H9 (cell line): ENCODE data around the gene PLCL1. TPM values are rescaled to one million over a fixed set of nuclear protein-coding genes. Genes with fewer than 3 reads are reported as not detected.

Experiments used
- DNase-seq: peaks from one replicate; pipeline ENCODE4 v3.0.0-alpha.2; 2017
- H2AFZ ChIP-seq: one replicate; pipeline ENCODE4 v1.6.1; 2013; ENCODE audit warnings: mild to moderate bottlenecking, low read length, control low read depth, moderate library complexity
- H2AK5ac ChIP-seq: 2 replicates; pipeline ENCODE4 v1.6.1; 2013; ENCODE audit warnings: low read length, control low read depth, mixed read lengths; ENCODE audit not compliant: insufficient read length
- H2BK120ac ChIP-seq: one replicate; pipeline ENCODE4 v1.6.1; 2013; ENCODE audit warnings: low read depth, mild to moderate bottlenecking, low read length, control low read depth, inconsistent platforms; ENCODE audit not compliant: poor library complexity, severe bottlenecking
- H2BK12ac ChIP-seq: 2 replicates; pipeline ENCODE4 v1.6.1; 2013; ENCODE audit warnings: low read length, control low read depth, mixed read lengths, low read depth; ENCODE audit not compliant: insufficient read length
- H2BK15ac ChIP-seq: 2 replicates; pipeline ENCODE4 v1.6.1; 2013; ENCODE audit warnings: low read depth, low read length, control low read depth
- H2BK20ac ChIP-seq: one replicate; pipeline ENCODE4 v1.6.1; 2013; ENCODE audit warnings: low read depth, mild to moderate bottlenecking, low read length, control low read depth, inconsistent platforms; ENCODE audit not compliant: poor library complexity, severe bottlenecking
- H2BK5ac ChIP-seq: 2 replicates; pipeline ENCODE4 v1.6.1; 2013; ENCODE audit warnings: low read length, control low read depth, mixed read lengths; ENCODE audit not compliant: insufficient read length
- H3K14ac ChIP-seq: 2 replicates; pipeline ENCODE4 v1.6.1; 2013; ENCODE audit warnings: low read length, control low read depth; ENCODE audit not compliant: insufficient read depth
- H3K18ac ChIP-seq: 2 replicates; pipeline ENCODE4 v1.6.1; 2013; ENCODE audit warnings: low read depth, mild to moderate bottlenecking, mixed read lengths, low read length, control low read depth; ENCODE audit not compliant: insufficient read length
- H3K23ac ChIP-seq: 2 replicates; pipeline ENCODE4 v1.6.1; 2013; ENCODE audit warnings: low read length, control low read depth, mixed read lengths, low read depth; ENCODE audit not compliant: insufficient read length
- H3K23me2 ChIP-seq: 2 replicates; pipeline ENCODE4 v1.6.1; 2013; ENCODE audit warnings: low read depth, mild to moderate bottlenecking, mixed read lengths, low read length, control low read depth; ENCODE audit not compliant: insufficient read length, poor library complexity, severe bottlenecking
- H3K27ac ChIP-seq: 2 replicates; pipeline ENCODE4 v1.5.1; 2013; ENCODE audit warnings: low read length, control low read depth, mixed read lengths, low read depth; ENCODE audit not compliant: insufficient read length
- H3K27me3 ChIP-seq: 2 replicates; pipeline ENCODE4 v1.6.1; 2013; ENCODE audit warnings: low read length, control low read depth, inconsistent platforms; ENCODE audit not compliant: insufficient read depth
- H3K4ac ChIP-seq: 2 replicates; pipeline ENCODE4 v1.6.1; 2013; ENCODE audit warnings: low read depth, mild to moderate bottlenecking, control low read depth, inconsistent platforms, low read length, moderate library complexity
- H3K4me1 ChIP-seq: 2 replicates; pipeline ENCODE4 v1.6.1; 2013; ENCODE audit warnings: low read length, control low read depth, inconsistent platforms; ENCODE audit not compliant: insufficient read depth
- H3K4me2 ChIP-seq: 2 replicates; pipeline ENCODE4 v1.6.1; 2013; ENCODE audit warnings: low read length, control low read depth, mixed read lengths; ENCODE audit not compliant: insufficient read length, insufficient read depth
- H3K56ac ChIP-seq: 2 replicates; pipeline ENCODE4 v1.6.1; 2013; ENCODE audit warnings: low read depth, mild to moderate bottlenecking, mixed read lengths, low read length, control low read depth; ENCODE audit not compliant: insufficient read length
- H3K79me1 ChIP-seq: 2 replicates; pipeline ENCODE4 v1.6.1; 2013; ENCODE audit warnings: low read depth, mild to moderate bottlenecking, moderate library complexity, low read length, control low read depth, inconsistent platforms; ENCODE audit not compliant: insufficient read depth, poor library complexity, severe bottlenecking
- H3K79me2 ChIP-seq: 2 replicates; pipeline ENCODE4 v1.6.1; 2013; ENCODE audit warnings: low read length, control low read depth, inconsistent platforms; ENCODE audit not compliant: insufficient read depth
- H3K9ac ChIP-seq: 2 replicates; pipeline ENCODE4 v1.6.1; 2013; ENCODE audit warnings: low read length, control low read depth, mixed read lengths; ENCODE audit not compliant: insufficient read length; ENCODE audit errors: extremely low read depth
- H3K9me3 ChIP-seq: one replicate; pipeline ENCODE4 v1.6.1; 2013; ENCODE audit warnings: low read depth, low read length, inconsistent platforms; ENCODE audit not compliant: control insufficient read depth
- H3T11ph ChIP-seq: one replicate; pipeline ENCODE4 v1.6.1; 2013; ENCODE audit warnings: mild to moderate bottlenecking, low read length, control low read depth, inconsistent platforms
- H4K20me1 ChIP-seq: one replicate; pipeline ENCODE4 v1.6.1; 2013; ENCODE audit not compliant: control insufficient read depth, insufficient read length, insufficient read depth
- H4K5ac ChIP-seq: 2 replicates; pipeline ENCODE4 v1.6.1; 2013; ENCODE audit warnings: low read depth, mild to moderate bottlenecking, mixed read lengths, low read length, control low read depth; ENCODE audit not compliant: insufficient read length
- H4K8ac ChIP-seq: replicated peaks from 2 replicates; pipeline ENCODE4 v1.6.1; 2013; ENCODE audit warnings: low read length, control low read depth, mixed read lengths, low read depth; ENCODE audit not compliant: insufficient read length
- H4K91ac ChIP-seq: 2 replicates; pipeline ENCODE4 v1.6.1; 2013; ENCODE audit warnings: low read depth, mild to moderate bottlenecking, moderate library complexity, mixed read lengths, low read length, control low read depth; ENCODE audit not compliant: insufficient read length
- H3K27ac Mint-ChIP-seq, 3 experiments: 2 replicates in 2 of 3; 3 replicates in 1 of 3; pipeline ENCODE4 v1.8.0; 2020 to 2021; ENCODE audit warnings: mixed read lengths in 3 of 3, mild to moderate bottlenecking in 1 of 3, moderate library complexity in 1 of 3
- H3K27me3 Mint-ChIP-seq: 2 replicates; pipeline ENCODE4 v1.8.0; 2021; ENCODE audit warnings: low read depth, mild to moderate bottlenecking, moderate library complexity, mixed read lengths
- H3K36me3 Mint-ChIP-seq, 3 experiments: 2 replicates in 2 of 3; 3 replicates in 1 of 3; pipeline ENCODE4 v1.8.0; 2020 to 2021; ENCODE audit warnings: low read depth in 3 of 3, mixed read lengths in 3 of 3; ENCODE audit not compliant: insufficient read depth in 1 of 3
- H3K4me1 Mint-ChIP-seq, 2 experiments: 2 replicates each; pipeline ENCODE4 v1.8.0; 2020; ENCODE audit warnings: mixed read lengths in 2 of 2
- H3K4me3 Mint-ChIP-seq, 2 experiments: 2 replicates in 1 of 2; 3 replicates in 1 of 2; pipeline ENCODE4 v1.8.0; 2020 to 2021; ENCODE audit warnings: mild to moderate bottlenecking in 2 of 2, mixed read lengths in 2 of 2, moderate library complexity in 1 of 2
- H3K9me3 Mint-ChIP-seq, 2 experiments: 2 replicates in 1 of 2; 3 replicates in 1 of 2; pipeline ENCODE4 v1.8.0; 2020; ENCODE audit warnings: mild to moderate bottlenecking in 2 of 2, mixed read lengths in 2 of 2, moderate library complexity in 1 of 2
- whole genome bisulfite sequencing: extraction: QIAGEN DNeasy Blood & Tissue Kit; methylation state at CpG from one replicate; pipeline ENCODE4 v1.1.7; 2013; ENCODE audit warnings: missing lambda C conversion rate, low lambda C conversion rate, mixed read lengths; ENCODE audit not compliant: insufficient read length; ENCODE audit errors: extremely low coverage; 5-methylcytosine and 5-hydroxymethylcytosine counted together
- total RNA-seq: library from RNA; stranded (reverse); gene quantifications from 2 replicates; pipeline ENCODE4 v1.2.1, GENCODE V29; 2021
- TF ChIP-seq, protein P1 (sequence below): fragments of 200-600 bp; sonication (generic); conservative IDR thresholded peaks from 3 replicates; pipeline ENCODE4 v1.8.0; 2021; ENCODE audit warnings: antibody characterized with exemption, mild to moderate bottlenecking

PLCL1 gene
- total RNA-seq, 1 experiment from 2014 or later, result 0.04 TPM

DNA sequence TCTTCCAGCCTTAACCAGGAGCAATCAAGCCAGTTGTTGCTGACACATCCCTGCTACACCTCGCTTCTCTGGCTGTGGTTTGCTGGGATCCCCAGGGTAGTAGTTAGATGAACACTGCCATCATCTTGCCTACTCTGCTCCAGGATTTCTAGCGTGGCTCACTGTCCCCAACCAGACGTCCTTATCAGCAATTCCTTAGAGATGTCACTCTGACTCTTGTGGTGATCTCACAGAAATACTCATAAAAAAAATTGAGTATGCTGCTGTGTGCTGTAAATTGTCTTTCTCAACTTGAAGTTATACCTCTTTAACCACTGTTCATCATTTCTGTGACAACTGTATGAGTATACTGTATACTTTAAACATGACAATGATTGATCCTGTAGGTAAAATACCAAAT is 63.2 kb downstream of the PLCL1 start:
- H4K5ac ChIP-seq, result no peak overlapping the region
- no peak overlapping the region for H3K23ac ChIP-seq
- no peak overlapping the region for H2BK12ac ChIP-seq
- H3K27ac ChIP-seq, result no peak overlapping the region
- H3K9ac ChIP-seq, result no peak overlapping the region
- no peak overlapping the region for H3T11ph ChIP-seq
- no peak for DNase-seq
- no peak overlapping the region for H3K56ac ChIP-seq
- H3K79me2 ChIP-seq, result no peaks in the 10 kb centered on the region
- H2BK15ac ChIP-seq, result no peak overlapping the region
- no peaks in the 10 kb centered on the region for H3K79me1 ChIP-seq
- H2AK5ac ChIP-seq, result no peak overlapping the region
- Mint-ChIP-seq H3K4me3 (no peak overlapping the region), H3K27me3 (no peaks in the 10 kb centered on the region), H3K9me3 (no peaks in the 10 kb centered on the region), H3K27ac (peak overlapping the region in 1 of 3 experiments; percentile 16; a peak in 1 of 7 replicates), H3K4me1 (peaks cover 11 to 19% of the 10 kb centered on the region in 2 experiments; a peak in 3 of 4 replicates), H3K36me3 (no peaks in the 10 kb centered on the region)
- H3K4me1 ChIP-seq, result no peaks in the 10 kb centered on the region
- no peak overlapping the region for H3K18ac ChIP-seq
- H4K91ac ChIP-seq, result no peak overlapping the region
- H3K23me2 ChIP-seq, result no peaks in the 10 kb centered on the region
- H4K8ac ChIP-seq, result no peak overlapping the region
- H3K4me2 ChIP-seq, result no peak overlapping the region
- no peak overlapping the region for H3K4ac ChIP-seq
- H2BK5ac ChIP-seq, result no peak overlapping the region
- no peak overlapping the region for H2BK120ac ChIP-seq
- H2BK20ac ChIP-seq, result no peak overlapping the region
- whole genome bisulfite sequencing, result no CpG with 5 or more reads among the region's 3 CpGs
- H2AFZ ChIP-seq, result no peak overlapping the region
- no peaks in the 10 kb centered on the region for H3K9me3 ChIP-seq
- no peaks in the 10 kb centered on the region for H3K27me3 ChIP-seq
- H3K14ac ChIP-seq, result no peak overlapping the region
- H4K20me1 ChIP-seq, result no peaks in the 10 kb centered on the region
- TF ChIP-seq, protein P1, sequence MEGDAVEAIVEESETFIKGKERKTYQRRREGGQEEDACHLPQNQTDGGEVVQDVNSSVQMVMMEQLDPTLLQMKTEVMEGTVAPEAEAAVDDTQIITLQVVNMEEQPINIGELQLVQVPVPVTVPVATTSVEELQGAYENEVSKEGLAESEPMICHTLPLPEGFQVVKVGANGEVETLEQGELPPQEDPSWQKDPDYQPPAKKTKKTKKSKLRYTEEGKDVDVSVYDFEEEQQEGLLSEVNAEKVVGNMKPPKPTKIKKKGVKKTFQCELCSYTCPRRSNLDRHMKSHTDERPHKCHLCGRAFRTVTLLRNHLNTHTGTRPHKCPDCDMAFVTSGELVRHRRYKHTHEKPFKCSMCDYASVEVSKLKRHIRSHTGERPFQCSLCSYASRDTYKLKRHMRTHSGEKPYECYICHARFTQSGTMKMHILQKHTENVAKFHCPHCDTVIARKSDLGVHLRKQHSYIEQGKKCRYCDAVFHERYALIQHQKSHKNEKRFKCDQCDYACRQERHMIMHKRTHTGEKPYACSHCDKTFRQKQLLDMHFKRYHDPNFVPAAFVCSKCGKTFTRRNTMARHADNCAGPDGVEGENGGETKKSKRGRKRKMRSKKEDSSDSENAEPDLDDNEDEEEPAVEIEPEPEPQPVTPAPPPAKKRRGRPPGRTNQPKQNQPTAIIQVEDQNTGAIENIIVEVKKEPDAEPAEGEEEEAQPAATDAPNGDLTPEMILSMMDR, result no peak
